HCT116 (cell line): Measurements from ENCODE around the gene TRAPPC12. TPM values are rescaled to one million over a fixed set of nuclear protein-coding genes. Genes with fewer than 3 reads are reported as not detected.

ENCODE experiments used
- ATAC-seq: fragments of 200-7000 bp; cut with Tn5 transposase; 2 replicates; pipeline ENCODE4 v1.9.1; 2020; ENCODE audit warnings: mild to moderate bottlenecking, moderate library complexity
- BruUV-seq: library from RNA; stranded (reverse); fragments of 400-500 nt; replicated peaks from 2 replicates; lab custom pipeline; 2021; lab: Mats Ljungman, UMichigan
- CTCF ChIA-PET: fragments of 300-600 bp; sonication (Branson Sonifier 250); formaldehyde crosslinking; loops from one replicate; lab custom pipeline; 2021; ENCODE audit warnings: antibody characterized with exemption; lab: Charles Lee
- POLR2A ChIA-PET: fragments of 300-600, 350-600 bp; sonication (Branson Sonifier 250); formaldehyde crosslinking; loops from one replicate; lab custom pipeline; 2021; ENCODE audit warnings: antibody characterized with exemption; lab: Charles Lee
- RAD21 ChIA-PET, 2 experiments: fragments of 300-600 bp; sonication (Branson Sonifier 250); formaldehyde crosslinking; loops; one replicate each; lab custom pipeline; 2023; ENCODE audit warnings: low total read pairs in 2 of 2; ENCODE audit not compliant: uncharacterized antibody in 2 of 2, unreplicated experiment in 2 of 2, low non-redundant PET in 1 of 2; lab: Charles Lee
- DNase-seq: peaks from one replicate; pipeline ENCODE4 v3.0.0-alpha.2; 2010; ENCODE audit warnings: low read depth, low spot score
- H2AFZ ChIP-seq: fragments of 200-600 bp; shearing (Covaris generic), sonication (generic); 2 replicates; pipeline ENCODE4 v1.6.1; 2017; ENCODE audit warnings: low read depth, mixed run types, mixed read lengths, antibody characterized with exemption, low read length; ENCODE audit not compliant: poor library complexity, severe bottlenecking
- H3K27ac ChIP-seq: 2 replicates; pipeline ENCODE4 v1.5.1; 2012; ENCODE audit warnings: low read depth, low read length
- H3K27me3 ChIP-seq: fragments of 200-600 bp; sonication (generic); 2 replicates; pipeline ENCODE4 v1.6.1; 2016; ENCODE audit warnings: mixed run types, low read length, mixed read lengths; ENCODE audit not compliant: insufficient read depth
- H3K36me3 ChIP-seq, 2 experiments: fragments of 200-500 bp in 1 of 2; fragments of 200-600 bp in 1 of 2; sonication (Bioruptor generic) in 1 of 2; sonication (generic) in 1 of 2; 2 replicates each; pipeline versions ENCODE4 v1.5.1 to v1.6.1; 2014 to 2016; ENCODE audit warnings: low read length in 2 of 2, inconsistent platforms in 1 of 2, mixed read lengths in 1 of 2, mixed run types in 1 of 2; ENCODE audit not compliant: insufficient read depth in 2 of 2, control insufficient read depth in 1 of 2
- H3K4me1 ChIP-seq, 2 experiments: fragments of 200-600 bp in 1 of 2; sonication (generic) in 1 of 2; 2 replicates each; pipeline versions ENCODE4 v1.5.1 to v1.6.1; 2012 to 2017; ENCODE audit warnings: low read length in 2 of 2, inconsistent platforms in 1 of 2, mild to moderate bottlenecking in 1 of 2, mixed read lengths in 1 of 2, mixed run types in 1 of 2, moderate library complexity in 1 of 2; ENCODE audit not compliant: insufficient read depth in 2 of 2, control insufficient read depth in 1 of 2
- H3K4me2 ChIP-seq: fragments of 200-600 bp; sonication (generic); 2 replicates; pipeline ENCODE4 v1.6.1; 2017; ENCODE audit warnings: mixed run types, low read length, mixed read lengths
- H3K4me3 ChIP-seq, 2 experiments: fragments of 200-600 bp in 1 of 2; sonication (generic) in 1 of 2; replicated peaks in 1 of 2; 2 replicates each; pipeline ENCODE4 v1.5.1; 2011 to 2016; ENCODE audit warnings: low read length in 2 of 2, control low read depth in 1 of 2, low read depth in 1 of 2, mild to moderate bottlenecking in 1 of 2, mixed read lengths in 1 of 2, mixed run types in 1 of 2
- H3K79me2 ChIP-seq: fragments of 200-600 bp; sonication (generic); 2 replicates; pipeline ENCODE4 v1.6.1; 2017; ENCODE audit warnings: mild to moderate bottlenecking, mixed run types, low read length, moderate library complexity, mixed read lengths; ENCODE audit not compliant: insufficient read depth
- H3K9ac ChIP-seq: fragments of 200-600 bp; sonication (generic); 2 replicates; pipeline ENCODE4 v1.6.1; 2016; ENCODE audit warnings: low read length, mixed read lengths
- H3K9me2 ChIP-seq: fragments of 200-600 bp; sonication (generic), shearing (Covaris generic); 2 replicates; pipeline ENCODE4 v1.6.1; 2017; ENCODE audit warnings: mixed run types, mild to moderate bottlenecking, moderate library complexity; ENCODE audit not compliant: insufficient read depth
- H3K9me3 ChIP-seq, 2 experiments: fragments of 200-500 bp in 1 of 2; fragments of 200-600 bp in 1 of 2; sonication (Bioruptor generic) in 1 of 2; sonication (generic) in 1 of 2; 2 replicates each; pipeline ENCODE4 v1.6.1; 2014 to 2017; ENCODE audit warnings: low read length in 2 of 2, mixed read lengths in 2 of 2, inconsistent platforms in 1 of 2, low read depth in 1 of 2, mild to moderate bottlenecking in 1 of 2, mixed run types in 1 of 2, moderate library complexity in 1 of 2; ENCODE audit not compliant: control insufficient read depth in 1 of 2, insufficient read depth in 1 of 2
- H4K20me1 ChIP-seq: fragments of 200-600 bp; sonication (generic), shearing (Covaris generic); 2 replicates; pipeline ENCODE4 v1.6.1; 2017; ENCODE audit warnings: mixed run types, mild to moderate bottlenecking, moderate library complexity; ENCODE audit not compliant: insufficient read depth
- CEBPB ChIP-seq: IDR thresholded peaks from 2 replicates; pipeline ENCODE4 v1.6.1; 2012; ENCODE audit warnings: low read depth
- CTCF ChIP-seq, 3 experiments: fragments of 200-600 bp in 1 of 3; sonication (generic) in 1 of 3; IDR thresholded peaks in 2 of 3; conservative IDR thresholded peaks in 1 of 3; 2 replicates each; pipeline ENCODE4 v1.5.1; 2012 to 2017; ENCODE audit warnings: low read depth in 2 of 3, low read length in 2 of 3, antibody characterized with exemption in 1 of 3, borderline replicate concordance in 1 of 3, control low read depth in 1 of 3, mild to moderate bottlenecking in 1 of 3, mixed read lengths in 1 of 3, mixed run types in 1 of 3, moderate library complexity in 1 of 3; ENCODE audit not compliant: insufficient read depth in 1 of 3
- EGR1 ChIP-seq: IDR thresholded peaks from 2 replicates; pipeline ENCODE4 v1.6.1; 2012; ENCODE audit warnings: low read depth
- EZH2phosphoT487 ChIP-seq: fragments of 200-600 bp; IDR thresholded peaks from 2 replicates; pipeline ENCODE4 v1.6.1; 2018; ENCODE audit warnings: antibody characterized with exemption, borderline replicate concordance
- FOSL1 ChIP-seq: IDR thresholded peaks from 2 replicates; pipeline ENCODE4 v1.6.1; 2012; ENCODE audit warnings: low read depth
- MAX ChIP-seq: IDR thresholded peaks from 2 replicates; pipeline ENCODE4 v1.6.1; 2012
- RAD21 ChIP-seq: IDR thresholded peaks from 2 replicates; pipeline ENCODE4 v1.6.1; 2012; ENCODE audit warnings: low read depth, mild to moderate bottlenecking
- SIN3A ChIP-seq: IDR thresholded peaks from 2 replicates; pipeline ENCODE4 v1.6.1; 2012; ENCODE audit warnings: low read depth
- SP1 ChIP-seq: IDR thresholded peaks from 2 replicates; pipeline ENCODE4 v1.6.1; 2012; ENCODE audit warnings: low read depth
- intact Hi-C: fragments of 100-400 bp; cut with micrococcal nuclease; formaldehyde crosslinking; loops from 2 replicates; pipeline ENCODE4 v1.10.0; 2022
- total RNA-seq: library from RNA; stranded (reverse); gene quantifications from one replicate; pipeline ENCODE4 v1.2.1, GENCODE V29; 2021; ENCODE audit not compliant: unreplicated experiment
- TF ChIP-seq, protein P1 (sequence below): IDR thresholded peaks from 2 replicates; pipeline ENCODE4 v1.6.1; 2012; ENCODE audit warnings: low read depth

Gene TRAPPC12
- total RNA-seq, 1 experiment from 2014 or later: 47.4 TPM

DNA sequence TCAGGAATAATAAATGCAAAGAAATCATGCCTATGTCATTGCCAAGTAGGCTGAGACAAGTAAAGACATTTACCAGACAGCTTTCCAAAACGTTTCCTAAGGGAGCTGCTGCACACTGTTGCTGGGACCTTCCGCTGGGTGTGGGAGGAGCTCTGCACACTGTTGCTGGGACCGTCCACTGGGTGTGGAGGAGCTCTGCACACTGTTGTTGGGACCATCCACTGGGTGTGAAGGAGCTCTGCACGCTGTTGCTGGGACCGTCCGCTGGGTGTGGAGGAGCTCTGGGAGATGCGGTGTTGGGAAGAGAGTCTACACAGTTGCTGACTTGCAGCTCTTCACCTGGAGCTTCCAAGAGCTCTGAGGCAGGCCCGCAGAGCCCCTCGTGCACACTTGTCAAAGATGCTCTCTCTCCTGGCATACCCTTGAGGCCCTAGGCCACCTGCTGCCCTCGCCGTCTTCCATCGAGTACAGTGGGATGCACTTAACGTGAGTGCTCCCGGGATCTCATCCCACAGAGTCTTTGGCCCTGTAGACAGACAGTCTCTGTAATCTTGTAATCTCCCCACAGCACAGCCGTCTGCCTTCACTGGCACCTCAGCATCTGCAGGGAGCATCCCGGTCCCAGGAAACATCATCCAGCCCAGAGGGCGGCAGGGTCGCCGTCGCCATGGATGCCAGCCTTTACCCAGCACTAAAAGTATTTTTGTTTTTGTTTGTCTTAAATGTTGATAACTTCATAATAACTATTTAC is 51.4 kb downstream of the TRAPPC12 start:
- Histone ChIP-seq H4K20me1 (no peaks in the 10 kb centered on the region), H2AFZ (no peak overlapping the region), H3K4me3 (no peak overlapping the region), H3K36me3 (peaks cover 0 to 5% of the 10 kb centered on the region in 2 experiments; a peak in 2 of 4 replicates), H3K27me3 (no peaks in the 10 kb centered on the region), H3K27ac (no peak overlapping the region), H3K9me3 (no peaks in the 10 kb centered on the region), H3K79me2 (no peaks in the 10 kb centered on the region), H3K4me1 (no peaks in the 10 kb centered on the region), H3K9ac (no peak overlapping the region), H3K9me2 (no peaks in the 10 kb centered on the region), H3K4me2 (no peak overlapping the region)
- intact Hi-C loops: no loop called here
- no TSS peak for BruUV-seq
- POLR2A ChIA-PET: no interaction called here
- CTCF ChIA-PET: no interaction called here
- DNase-seq (no peak), ATAC-seq (peak; percentile 34; the same call in 1 of the 2 replicates)
- RAD21 ChIA-PET: no interaction called here
- TF ChIP-seq SP1: no peak
- no peak for TF ChIP-seq RAD21
- TF ChIP-seq SIN3A: no peak
- TF ChIP-seq MAX: no peak
- no peak for TF ChIP-seq CEBPB
- no peak for TF ChIP-seq EZH2phosphoT487
- TF ChIP-seq EGR1: no peak
- no peak for TF ChIP-seq FOSL1
- TF ChIP-seq CTCF (IDR thresholded peaks at IDR 0.05 in 2 of 3, conservative IDR thresholded peaks at IDR 0.05 in 1 of 3; ENCODE audit: borderline replicate concordance in 1 of 3, insufficient read depth in 1 of 3, low read depth in 2 of 3, low read length in 2 of 3): no peak
- TF ChIP-seq, protein P1, sequence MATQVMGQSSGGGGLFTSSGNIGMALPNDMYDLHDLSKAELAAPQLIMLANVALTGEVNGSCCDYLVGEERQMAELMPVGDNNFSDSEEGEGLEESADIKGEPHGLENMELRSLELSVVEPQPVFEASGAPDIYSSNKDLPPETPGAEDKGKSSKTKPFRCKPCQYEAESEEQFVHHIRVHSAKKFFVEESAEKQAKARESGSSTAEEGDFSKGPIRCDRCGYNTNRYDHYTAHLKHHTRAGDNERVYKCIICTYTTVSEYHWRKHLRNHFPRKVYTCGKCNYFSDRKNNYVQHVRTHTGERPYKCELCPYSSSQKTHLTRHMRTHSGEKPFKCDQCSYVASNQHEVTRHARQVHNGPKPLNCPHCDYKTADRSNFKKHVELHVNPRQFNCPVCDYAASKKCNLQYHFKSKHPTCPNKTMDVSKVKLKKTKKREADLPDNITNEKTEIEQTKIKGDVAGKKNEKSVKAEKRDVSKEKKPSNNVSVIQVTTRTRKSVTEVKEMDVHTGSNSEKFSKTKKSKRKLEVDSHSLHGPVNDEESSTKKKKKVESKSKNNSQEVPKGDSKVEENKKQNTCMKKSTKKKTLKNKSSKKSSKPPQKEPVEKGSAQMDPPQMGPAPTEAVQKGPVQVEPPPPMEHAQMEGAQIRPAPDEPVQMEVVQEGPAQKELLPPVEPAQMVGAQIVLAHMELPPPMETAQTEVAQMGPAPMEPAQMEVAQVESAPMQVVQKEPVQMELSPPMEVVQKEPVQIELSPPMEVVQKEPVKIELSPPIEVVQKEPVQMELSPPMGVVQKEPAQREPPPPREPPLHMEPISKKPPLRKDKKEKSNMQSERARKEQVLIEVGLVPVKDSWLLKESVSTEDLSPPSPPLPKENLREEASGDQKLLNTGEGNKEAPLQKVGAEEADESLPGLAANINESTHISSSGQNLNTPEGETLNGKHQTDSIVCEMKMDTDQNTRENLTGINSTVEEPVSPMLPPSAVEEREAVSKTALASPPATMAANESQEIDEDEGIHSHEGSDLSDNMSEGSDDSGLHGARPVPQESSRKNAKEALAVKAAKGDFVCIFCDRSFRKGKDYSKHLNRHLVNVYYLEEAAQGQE: no peak
